ENCODE measurements around the gene CCDC24. TPM values are rescaled to one million over a fixed set of nuclear protein-coding genes. Genes with fewer than 3 reads are reported as not detected.

CCDC24 gene
- total RNA-seq, 2 experiments from 2014 or later = 1.2 to 2.0 TPM

GRCh38 chr1:43990271-43991199 lies 864 bp upstream of the CCDC24 start:
- ATAC-seq (no peak), DNase-seq (no peak)
- H3K36me3 Mint-ChIP-seq (ENCODE audit: low read depth) = peaks cover 5% of the 10 kb centered on the region
- H3K27ac Mint-ChIP-seq = no peak overlapping the region
- ChIA-PET CTCF (interaction anchor here (0.6 kb wide), 1 partner anchor 36 kb away, joined by 3 read pairs; no protein-coding TSS in a partner anchor), POLR2A (no interaction called here)
- intact Hi-C loops (cut with DNase I, micrococcal nuclease) = loop anchor here (1.0 to 5.0 kb wide), 6 partner anchors 16 to 365 kb away; partner anchors contain the start of genes ATP6V0B (in 2 of the 2), ERI3 (in 1 of the 2), IPO13 (in 1 of the 2) and ST3GAL3 (in 1 of the 2)
- H3K27me3 Mint-ChIP-seq = no peaks in the 10 kb centered on the region
- peaks cover 8% of the 10 kb centered on the region for H3K4me1 Mint-ChIP-seq
- H3K4me3 Mint-ChIP-seq = peak overlapping the region; percentile 79
- no peaks in the 10 kb centered on the region for H3K9me3 Mint-ChIP-seq (ENCODE audit: low read depth)

- Mint-ChIP-seq H3K4me1 (peaks cover 8% of the 10 kb centered on the region), H3K27me3 (no peaks in the 10 kb centered on the region), H3K4me3 (peak overlapping the region; percentile 79), H3K27ac (peak overlapping the region; percentile 65), H3K9me3 (ENCODE audit: low read depth) (no peaks in the 10 kb centered on the region), H3K36me3 (ENCODE audit: low read depth) (no peaks in the 10 kb centered on the region)
- CTCF ChIA-PET = interaction anchor here (0.6 kb wide), 1 partner anchor 35 kb away, joined by 3 read pairs; no protein-coding TSS in a partner anchor
- intact Hi-C loops (cut with DNase I, micrococcal nuclease) = loop anchor here (1.0 to 5.0 kb wide), 6 partner anchors 16 to 364 kb away; partner anchors contain the start of genes ATP6V0B (in 2 of the 2), ERI3 (in 1 of the 2), IPO13 (in 1 of the 2) and ST3GAL3 (in 1 of the 2)
- DNase-seq (no peak), ATAC-seq (no peak)
- POLR2A ChIA-PET = no interaction called here
These were observed 261 bp upstream of the CCDC24 start for GRCh38 chr1:43991200-43991475.

GRCh38 chr1:43992232-43992995 lies 1.0 kb downstream of the CCDC24 start:
- Mint-ChIP-seq H3K27me3 (no peaks in the 10 kb centered on the region), H3K4me3 (peak overlapping the region; percentile 79), H3K27ac (no peak overlapping the region), H3K9me3 (ENCODE audit: low read depth) (no peaks in the 10 kb centered on the region), H3K36me3 (ENCODE audit: low read depth) (no peaks in the 10 kb centered on the region), H3K4me1 (peaks cover 8% of the 10 kb centered on the region)
- no peak for DNase-seq
- no peak for ATAC-seq
- intact Hi-C loops (cut with DNase I, micrococcal nuclease) = loop anchor here in 1 of 2 experiments (5.0 kb wide), 1 partner anchor 285 kb away; the partner anchor contains the start of gene ST3GAL3
- POLR2A ChIA-PET = interaction anchor here (0.5 to 1.3 kb wide), 4 partner anchors 17 to 859 kb away, joined by 3 to 6 read pairs (median 3); no protein-coding TSS in a partner anchor
- CTCF ChIA-PET = interaction anchor here (0.6 to 2.8 kb wide), 6 partner anchors 13 to 803 kb away, joined by 3 to 21 read pairs (median 4); no protein-coding TSS in a partner anchor

- ATAC-seq (no peak), DNase-seq (no peak)
- POLR2A ChIA-PET = interaction anchor here (0.6 to 1.0 kb wide), 4 partner anchors 21 to 617 kb away, joined by 3 to 6 read pairs (median 4); no protein-coding TSS in a partner anchor
- Mint-ChIP-seq H3K4me1 (peaks cover 8% of the 10 kb centered on the region), H3K36me3 (ENCODE audit: low read depth) (no peaks in the 10 kb centered on the region), H3K9me3 (ENCODE audit: low read depth) (no peaks in the 10 kb centered on the region), H3K27me3 (no peaks in the 10 kb centered on the region), H3K4me3 (no peak overlapping the region), H3K27ac (no peak overlapping the region)
- intact Hi-C loops (cut with DNase I, micrococcal nuclease) = loop anchor here in 1 of 2 experiments (5.0 kb wide), 1 partner anchor 286 kb away; the partner anchor contains the start of gene ST3GAL3
- CTCF ChIA-PET = interaction anchor here (0.9 to 2.8 kb wide), 4 partner anchors 12 to 58 kb away, joined by 3 to 21 read pairs (median 4); no protein-coding TSS in a partner anchor
These were observed 2.0 kb downstream of the CCDC24 start for GRCh38 chr1:43993206-43993914.

GRCh38 chr1:43994071-43994470 lies 2.7 kb downstream of the CCDC24 start:
- Mint-ChIP-seq H3K9me3 (ENCODE audit: low read depth) (no peaks in the 10 kb centered on the region), H3K4me3 (no peak overlapping the region), H3K4me1 (peaks cover 8% of the 10 kb centered on the region), H3K27ac (no peak overlapping the region), H3K36me3 (ENCODE audit: low read depth) (peaks cover 2% of the 10 kb centered on the region), H3K27me3 (no peaks in the 10 kb centered on the region)
- ChIA-PET CTCF (interaction anchor here (1.6 to 2.8 kb wide), 2 partner anchors 11 to 59 kb away, joined by 4 to 21 read pairs; no protein-coding TSS in a partner anchor), POLR2A (interaction anchor here (0.6 kb wide), 1 partner anchor 68 kb away, joined by 5 read pairs; no protein-coding TSS in a partner anchor)
- no peak for DNase-seq
- intact Hi-C loops (cut with DNase I, micrococcal nuclease) = loop anchor here in 1 of 2 experiments (5.0 kb wide), 1 partner anchor 287 kb away; the partner anchor contains the start of gene ST3GAL3
- no peak for ATAC-seq

- Mint-ChIP-seq H3K36me3 (ENCODE audit: low read depth) (peaks cover 2% of the 10 kb centered on the region), H3K4me1 (peaks cover 8% of the 10 kb centered on the region), H3K9me3 (ENCODE audit: low read depth) (no peaks in the 10 kb centered on the region), H3K27ac (no peak overlapping the region), H3K27me3 (no peaks in the 10 kb centered on the region), H3K4me3 (no peak overlapping the region)
- intact Hi-C loops (cut with DNase I, micrococcal nuclease) = loop anchor here in 1 of 2 experiments (5.0 kb wide), 1 partner anchor 288 kb away; the partner anchor contains the start of gene ST3GAL3
- CTCF ChIA-PET = interaction anchor here (0.7 to 1.4 kb wide), 3 partner anchors 10 to 68 kb away, joined by 4 to 6 read pairs (median 4); no protein-coding TSS in a partner anchor
- POLR2A ChIA-PET = no interaction called here
- peak; percentile 39 for DNase-seq
- peak; percentile 25 for ATAC-seq
These were observed 3.7 kb downstream of the CCDC24 start for GRCh38 chr1:43994794-43995790.

- ATAC-seq = no peak
- H3K4me3 Mint-ChIP-seq = no peak overlapping the region
- intact Hi-C loops (cut with DNase I, micrococcal nuclease) = no loop called here
- DNase-seq = no peak
- H3K4me1 Mint-ChIP-seq = peaks cover 5% of the 10 kb centered on the region
- peaks cover 7% of the 10 kb centered on the region for H3K36me3 Mint-ChIP-seq (ENCODE audit: low read depth)
- H3K9me3 Mint-ChIP-seq (ENCODE audit: low read depth) = no peaks in the 10 kb centered on the region
- H3K27ac Mint-ChIP-seq = no peak overlapping the region
- H3K27me3 Mint-ChIP-seq = no peaks in the 10 kb centered on the region
- ChIA-PET POLR2A (no interaction called here), CTCF (interaction anchor here (1.3 to 1.4 kb wide), 2 partner anchors 9 to 40 kb away, joined by 4 to 6 read pairs; no protein-coding TSS in a partner anchor)
These were observed 4.8 kb downstream of the CCDC24 start for GRCh38 chr1:43995984-43996732.

GRCh38 chr1:43996733-43997115 lies 5.3 kb downstream of the CCDC24 start:
- H3K27ac Mint-ChIP-seq = no peak overlapping the region
- intact Hi-C loops (cut with DNase I, micrococcal nuclease) = no loop called here
- DNase-seq = no peak
- no peaks in the 10 kb centered on the region for H3K9me3 Mint-ChIP-seq (ENCODE audit: low read depth)
- no peak for ATAC-seq
- ChIA-PET POLR2A (no interaction called here), CTCF (interaction anchor here (0.5 kb wide), 1 partner anchor 201 kb away, joined by 3 read pairs; no protein-coding TSS in a partner anchor)
- no peak overlapping the region for H3K4me3 Mint-ChIP-seq
- H3K36me3 Mint-ChIP-seq (ENCODE audit: low read depth) = peaks cover 7% of the 10 kb centered on the region
- no peaks in the 10 kb centered on the region for H3K27me3 Mint-ChIP-seq
- peaks cover 5% of the 10 kb centered on the region for H3K4me1 Mint-ChIP-seq

GRCh38 chr1:43997295-43997999 lies 6.0 kb downstream of the CCDC24 start:
- CTCF ChIA-PET = interaction anchor here (0.5 kb wide), 1 partner anchor 200 kb away, joined by 3 read pairs; no protein-coding TSS in a partner anchor
- POLR2A ChIA-PET = no interaction called here
- ATAC-seq (no peak), DNase-seq (no peak)
- H3K4me1 Mint-ChIP-seq = no peaks in the 10 kb centered on the region
- intact Hi-C loops (cut with DNase I, micrococcal nuclease) = no loop called here
- peaks cover 10% of the 10 kb centered on the region for H3K36me3 Mint-ChIP-seq (ENCODE audit: low read depth)
- no peak overlapping the region for H3K4me3 Mint-ChIP-seq
- H3K27ac Mint-ChIP-seq = no peak overlapping the region
- H3K27me3 Mint-ChIP-seq = no peaks in the 10 kb centered on the region
- H3K9me3 Mint-ChIP-seq (ENCODE audit: low read depth) = no peaks in the 10 kb centered on the region
